OCI-LY1 (cell line): Measurements from ENCODE around the gene MYH13.

ENCODE experiments used
- H2AFZ ChIP-seq: fragments of 200-600 bp; sonication (generic), shearing (Covaris generic); 2 replicates; pipeline ENCODE4 v1.6.0; 2014; ENCODE audit warnings: antibody characterized with exemption, mild to moderate bottlenecking, low read length
- H3F3A ChIP-seq: fragments of 200-600 bp; sonication (generic), shearing (Covaris generic); 2 replicates; pipeline ENCODE4 v1.6.0; 2014; ENCODE audit warnings: mild to moderate bottlenecking, antibody characterized with exemption, low read length, moderate library complexity; ENCODE audit not compliant: insufficient read depth
- H3K27ac ChIP-seq: fragments of 200-600 bp; sonication (generic); 2 replicates; pipeline ENCODE4 v1.5.1; 2014; ENCODE audit warnings: low read length, mixed run types, mild to moderate bottlenecking, low read depth; ENCODE audit not compliant: poor library complexity, severe bottlenecking
- H3K27me3 ChIP-seq: fragments of 200-600 bp; sonication (generic); 2 replicates; pipeline ENCODE4 v1.6.0; 2014; ENCODE audit warnings: antibody characterized with exemption, mild to moderate bottlenecking, low read length, moderate library complexity; ENCODE audit not compliant: insufficient read depth
- H3K36me3 ChIP-seq: fragments of 200-600 bp; sonication (generic); 2 replicates; pipeline ENCODE4 v1.6.1; 2014; ENCODE audit warnings: mild to moderate bottlenecking, antibody characterized with exemption, low read length, moderate library complexity, mixed read lengths; ENCODE audit not compliant: insufficient read depth
- H3K4me1 ChIP-seq: fragments of 200-600 bp; sonication (generic); 2 replicates; pipeline ENCODE4 v1.5.1; 2014; ENCODE audit warnings: mild to moderate bottlenecking, low read length, moderate library complexity; ENCODE audit not compliant: insufficient read depth, severe bottlenecking
- H3K4me2 ChIP-seq: fragments of 200-600 bp; sonication (generic), shearing (Covaris generic); 2 replicates; pipeline ENCODE4 v1.6.1; 2014; ENCODE audit warnings: low read length
- H3K4me3 ChIP-seq: fragments of 200-600 bp; sonication (generic); 2 replicates; pipeline ENCODE4 v1.5.1; 2014; ENCODE audit warnings: low read length, low read depth, mild to moderate bottlenecking, mixed read lengths; ENCODE audit not compliant: poor library complexity, severe bottlenecking
- H3K79me2 ChIP-seq: fragments of 200-600 bp; shearing (Covaris generic); 2 replicates; pipeline ENCODE4 v1.6.1; 2016; ENCODE audit warnings: mixed run types, low read length, mixed read lengths; ENCODE audit not compliant: insufficient read depth
- H3K9ac ChIP-seq: fragments of 200-600 bp; sonication (generic), shearing (Covaris generic); 2 replicates; pipeline ENCODE4 v1.6.1; 2014; ENCODE audit warnings: mild to moderate bottlenecking, low read length, mixed read lengths
- H3K9me2 ChIP-seq: fragments of 200-600 bp; sonication (generic), shearing (Covaris generic); 2 replicates; pipeline ENCODE4 v1.6.1; 2014; ENCODE audit warnings: low read depth, mild to moderate bottlenecking, low read length, mixed read lengths
- H3K9me3 ChIP-seq: fragments of 200-600 bp; shearing (Covaris generic); 2 replicates; pipeline ENCODE4 v1.6.1; 2014; ENCODE audit warnings: low read length, mixed read lengths
- H4K20me1 ChIP-seq: fragments of 200-600 bp; sonication (generic), shearing (Covaris generic); 2 replicates; pipeline ENCODE4 v1.6.0; 2016; ENCODE audit warnings: mild to moderate bottlenecking, low read length; ENCODE audit not compliant: insufficient read depth
- CTCF ChIP-seq: fragments of 200-600 bp; sonication (generic), shearing (Covaris generic); IDR thresholded peaks from 2 replicates; pipeline ENCODE4 v1.5.1; 2017; ENCODE audit warnings: mild to moderate bottlenecking, antibody characterized with exemption, low read length, moderate library complexity, mixed read lengths
- EZH2 ChIP-seq: fragments of 200-600 bp; sonication (generic), shearing (Covaris generic); IDR thresholded peaks from 2 replicates; pipeline ENCODE4 v1.8.0; 2017; ENCODE audit warnings: borderline replicate concordance, mixed run types, mild to moderate bottlenecking, antibody characterized with exemption, low read length, moderate library complexity, mixed read lengths

MYH13 gene

GRCh38 chr17:10357768-10358167 lies 15.0 kb downstream of the MYH13 start:
- H3K4me1 ChIP-seq = no peaks in the 10 kb centered on the region
- H3K4me3 ChIP-seq = no peak overlapping the region
- H3F3A ChIP-seq = no peaks in the 10 kb centered on the region
- H3K79me2 ChIP-seq = no peaks in the 10 kb centered on the region
- H3K27me3 ChIP-seq = no peaks in the 10 kb centered on the region
- no peaks in the 10 kb centered on the region for H3K9me2 ChIP-seq
- H3K27ac ChIP-seq = no peak overlapping the region
- no peak overlapping the region for H3K4me2 ChIP-seq
- no peak overlapping the region for H3K9ac ChIP-seq
- H2AFZ ChIP-seq = no peak overlapping the region
- H4K20me1 ChIP-seq = no peaks in the 10 kb centered on the region
- TF ChIP-seq EZH2 (no peak), CTCF (peak; percentile 73)
- H3K36me3 ChIP-seq = no peaks in the 10 kb centered on the region
- no peaks in the 10 kb centered on the region for H3K9me3 ChIP-seq

GRCh38 chr17:10354651-10355050 lies 18.2 kb downstream of the MYH13 start:
- H3K79me2 ChIP-seq = no peaks in the 10 kb centered on the region
- H3K4me2 ChIP-seq = no peak overlapping the region
- no peaks in the 10 kb centered on the region for H3K9me3 ChIP-seq
- H3K9ac ChIP-seq = no peak overlapping the region
- no peaks in the 10 kb centered on the region for H4K20me1 ChIP-seq
- H3K4me3 ChIP-seq = no peak overlapping the region
- H3K27ac ChIP-seq = no peak overlapping the region
- no peaks in the 10 kb centered on the region for H3K4me1 ChIP-seq
- no peaks in the 10 kb centered on the region for H3K27me3 ChIP-seq
- no peaks in the 10 kb centered on the region for H3F3A ChIP-seq
- H2AFZ ChIP-seq = no peak overlapping the region
- no peak for TF ChIP-seq EZH2
- no peak for TF ChIP-seq CTCF
- H3K36me3 ChIP-seq = no peaks in the 10 kb centered on the region
- no peaks in the 10 kb centered on the region for H3K9me2 ChIP-seq

- H2AFZ ChIP-seq = no peak overlapping the region
- no peaks in the 10 kb centered on the region for H3K36me3 ChIP-seq
- H3K27ac ChIP-seq = no peak overlapping the region
- H4K20me1 ChIP-seq = no peaks in the 10 kb centered on the region
- no peaks in the 10 kb centered on the region for H3K27me3 ChIP-seq
- no peak overlapping the region for H3K9ac ChIP-seq
- no peaks in the 10 kb centered on the region for H3K9me2 ChIP-seq
- no peak overlapping the region for H3K4me2 ChIP-seq
- no peaks in the 10 kb centered on the region for H3K4me1 ChIP-seq
- no peaks in the 10 kb centered on the region for H3K79me2 ChIP-seq
- H3K9me3 ChIP-seq = no peaks in the 10 kb centered on the region
- no peak overlapping the region for H3K4me3 ChIP-seq
- TF ChIP-seq CTCF (no peak), EZH2 (no peak)
- no peaks in the 10 kb centered on the region for H3F3A ChIP-seq
These were observed 19.9 kb downstream of the MYH13 start for GRCh38 chr17:10352893-10353292.
